Stomach smooth muscle (tissue), 2 donors: ENCODE measurements around the gene NSUN2.

Source experiments
- H3K27ac ChIP-seq: one replicate; pipeline ENCODE4 v1.7.0; 2013; ENCODE audit warnings: mild to moderate bottlenecking, low read length, inconsistent platforms
- H3K27me3 ChIP-seq, 2 donors: one replicate each; pipeline ENCODE4 v1.7.0; 2013; ENCODE audit warnings: low read length in 2 of 2; ENCODE audit not compliant: insufficient read depth in 2 of 2, control insufficient read depth in 1 of 2
- H3K36me3 ChIP-seq, 2 donors: one replicate each; pipeline ENCODE4 v1.7.0; 2013; ENCODE audit warnings: low read length in 2 of 2; ENCODE audit not compliant: control insufficient read depth in 2 of 2, insufficient read depth in 2 of 2
- H3K4me1 ChIP-seq: one replicate; pipeline ENCODE4 v1.7.0; 2013; ENCODE audit warnings: low read length; ENCODE audit not compliant: control insufficient read depth, insufficient read depth
- H3K4me3 ChIP-seq, 2 donors: one replicate each; pipeline ENCODE4 v1.7.0; 2013; ENCODE audit warnings: low read length in 2 of 2
- H3K9ac ChIP-seq, 2 donors: one replicate each; pipeline ENCODE4 v1.7.0; 2013; ENCODE audit warnings: low read length in 2 of 2, mild to moderate bottlenecking in 1 of 2
- H3K9me3 ChIP-seq, 2 donors: one replicate each; pipeline ENCODE4 v1.7.0; 2013; ENCODE audit warnings: low read length in 2 of 2; ENCODE audit not compliant: control insufficient read depth in 2 of 2
- donor health status: healthy.
- donor health status: Pancreatic carcinoma.

The NSUN2 gene

DNA sequence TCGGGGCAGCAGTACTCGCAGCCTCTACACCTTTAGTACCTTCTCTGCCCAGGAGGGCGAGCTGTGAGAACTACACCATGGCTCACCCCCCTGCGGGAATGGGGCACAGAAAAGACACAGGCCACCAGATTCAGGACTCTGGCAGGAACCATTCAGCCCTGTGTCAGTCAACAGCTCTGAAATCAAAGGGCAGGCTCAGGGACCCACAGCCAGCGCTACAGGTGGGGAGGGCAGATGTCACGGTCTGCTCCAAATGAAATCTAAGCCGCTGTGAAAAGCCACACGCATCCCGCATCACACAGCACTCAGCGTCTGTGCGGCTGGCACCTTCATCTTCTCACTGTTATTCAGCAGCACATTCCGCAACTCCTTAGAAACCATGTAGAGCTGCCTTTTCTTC lies 27.9 kb downstream of the NSUN2 start:
- H3K9me3 ChIP-seq, result no peaks in the 10 kb centered on the region
- H3K27ac ChIP-seq, result no peak overlapping the region
- no peaks in the 10 kb centered on the region for H3K27me3 ChIP-seq
- H3K4me1 ChIP-seq, result no peaks in the 10 kb centered on the region
- no peak overlapping the region for H3K9ac ChIP-seq
- H3K36me3 ChIP-seq, result peaks cover 63 to 72% of the 10 kb centered on the region in 2 donors
- no peak overlapping the region for H3K4me3 ChIP-seq

GRCh38 chr5:6604341-6604740 lies 28.5 kb downstream of the NSUN2 start:
- H3K9me3 ChIP-seq, result no peaks in the 10 kb centered on the region
- H3K4me1 ChIP-seq, result no peaks in the 10 kb centered on the region
- H3K4me3 ChIP-seq, result no peak overlapping the region
- no peaks in the 10 kb centered on the region for H3K27me3 ChIP-seq
- peaks cover 67 to 71% of the 10 kb centered on the region in 2 donors for H3K36me3 ChIP-seq
- no peak overlapping the region for H3K9ac ChIP-seq
- no peak overlapping the region for H3K27ac ChIP-seq

DNA sequence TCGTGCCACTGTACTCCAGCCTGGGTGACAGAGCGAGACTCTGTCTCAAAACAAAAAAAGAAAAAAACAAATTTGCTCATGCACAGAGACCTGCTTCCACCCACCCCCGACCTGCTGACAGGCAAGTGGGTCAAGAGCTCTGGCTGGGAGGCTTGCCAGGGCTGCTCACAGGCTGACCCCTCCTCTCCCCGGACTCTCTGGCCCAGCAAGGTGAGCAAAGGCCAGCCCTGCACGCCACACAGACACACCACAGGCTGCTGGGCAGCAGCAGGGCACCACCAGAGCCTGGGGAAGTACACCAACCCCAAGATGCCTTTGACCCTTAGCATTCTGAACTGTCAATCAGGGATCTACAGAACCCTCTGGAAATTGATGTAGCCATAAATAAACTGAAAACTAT lies 29.2 kb downstream of the NSUN2 start:
- Histone ChIP-seq H3K27me3 (no peaks in the 10 kb centered on the region), H3K9ac (no peak overlapping the region), H3K4me1 (peaks cover 1% of the 10 kb centered on the region), H3K36me3 (peaks cover 63 to 71% of the 10 kb centered on the region in 2 donors), H3K4me3 (no peak overlapping the region), H3K9me3 (no peaks in the 10 kb centered on the region), H3K27ac (no peak overlapping the region)

GRCh38 chr5:6602441-6602840 lies 30.4 kb downstream of the NSUN2 start:
- H3K36me3 ChIP-seq, result peaks cover 59 to 63% of the 10 kb centered on the region in 2 donors
- no peaks in the 10 kb centered on the region for H3K27me3 ChIP-seq
- H3K4me3 ChIP-seq, result no peak overlapping the region
- H3K9ac ChIP-seq, result no peak overlapping the region
- peaks cover 9% of the 10 kb centered on the region for H3K4me1 ChIP-seq
- H3K9me3 ChIP-seq, result no peaks in the 10 kb centered on the region
- H3K27ac ChIP-seq, result no peak overlapping the region

DNA sequence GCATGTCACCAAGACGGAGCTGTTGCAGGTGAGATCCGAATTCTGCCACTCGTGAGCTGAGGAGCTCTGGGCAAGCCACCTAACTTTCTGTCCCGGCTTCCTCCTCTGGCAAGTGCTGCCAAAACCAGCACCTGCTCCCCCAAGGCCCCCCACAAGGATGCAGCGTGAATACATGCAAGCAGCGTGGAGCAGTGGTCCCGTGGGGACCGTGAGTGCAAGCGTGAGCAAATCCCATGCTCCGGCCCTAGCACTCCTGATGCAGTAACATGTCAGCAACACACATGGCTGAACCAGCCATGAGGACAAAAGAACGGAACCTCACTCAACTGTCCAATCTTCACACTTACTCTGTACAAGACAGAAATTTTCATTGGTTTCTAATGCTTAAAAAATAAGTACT lies 31.0 kb downstream of the NSUN2 start:
- Histone ChIP-seq H3K9ac (no peak overlapping the region), H3K4me3 (no peak overlapping the region), H3K9me3 (no peaks in the 10 kb centered on the region), H3K4me1 (peaks cover 12% of the 10 kb centered on the region), H3K36me3 (peaks cover 55 to 57% of the 10 kb centered on the region in 2 donors), H3K27ac (no peak overlapping the region), H3K27me3 (no peaks in the 10 kb centered on the region)

DNA sequence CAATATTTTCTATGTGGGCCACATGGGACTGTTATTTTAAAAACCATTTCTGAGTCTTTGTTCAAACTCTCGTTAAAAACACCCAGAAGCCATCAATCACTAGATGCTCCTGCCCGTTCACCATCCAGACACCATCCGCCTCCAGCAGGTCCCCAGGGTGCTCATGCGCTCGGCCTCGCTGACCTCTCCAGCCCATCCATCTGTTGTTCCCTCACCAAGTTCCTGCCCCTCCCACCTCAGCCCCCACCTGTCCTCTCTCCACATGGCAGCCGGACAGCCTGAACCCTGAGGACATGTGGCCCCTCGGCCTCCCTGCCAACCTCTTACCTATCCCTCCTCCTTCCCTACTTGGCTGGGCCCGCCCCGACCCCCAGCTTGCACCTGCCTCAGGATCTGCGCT lies 31.6 kb downstream of the NSUN2 start:
- H3K4me3 ChIP-seq, result no peak overlapping the region
- H3K9me3 ChIP-seq, result no peaks in the 10 kb centered on the region
- no peak overlapping the region for H3K27ac ChIP-seq
- H3K9ac ChIP-seq, result no peak overlapping the region
- H3K4me1 ChIP-seq, result peaks cover 12% of the 10 kb centered on the region
- H3K36me3 ChIP-seq, result peaks cover 52 to 57% of the 10 kb centered on the region in 2 donors
- H3K27me3 ChIP-seq, result no peaks in the 10 kb centered on the region

DNA sequence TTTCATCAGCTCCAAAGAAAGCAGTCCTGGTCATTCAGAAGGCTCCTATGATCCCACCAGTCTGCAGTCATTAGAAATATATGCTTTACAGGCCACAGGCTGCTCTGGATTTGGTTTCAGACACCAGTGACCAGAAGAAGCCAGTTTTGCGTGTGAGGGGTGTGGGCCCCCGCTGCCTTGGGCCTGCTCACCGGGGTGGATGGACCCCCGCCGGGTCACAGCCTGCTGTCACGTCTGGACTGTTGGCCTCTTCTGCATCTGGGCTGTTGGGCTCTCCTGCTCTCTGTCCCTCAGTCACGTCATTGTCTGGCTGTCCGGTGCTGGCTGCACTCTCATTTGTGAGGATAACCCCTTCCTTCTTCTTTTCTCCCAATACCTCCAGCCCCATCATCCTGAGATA lies 33.1 kb downstream of the NSUN2 start:
- Histone ChIP-seq H3K27me3 (no peaks in the 10 kb centered on the region), H3K4me3 (no peak overlapping the region), H3K36me3 (peaks cover 44 to 50% of the 10 kb centered on the region in 2 donors), H3K4me1 (peaks cover 12% of the 10 kb centered on the region), H3K27ac (no peak overlapping the region), H3K9ac (no peak overlapping the region), H3K9me3 (no peaks in the 10 kb centered on the region)

- peaks cover 33 to 39% of the 10 kb centered on the region in 2 donors for H3K36me3 ChIP-seq
- no peaks in the 10 kb centered on the region for H3K27me3 ChIP-seq
- peak overlapping the region; percentile 74 for H3K27ac ChIP-seq
- H3K9me3 ChIP-seq, result no peaks in the 10 kb centered on the region
- H3K4me3 ChIP-seq, result peak overlapping the region in 1 of 2 donors; percentile 35
- peak overlapping the region in 1 of 2 donors; percentile 47 for H3K9ac ChIP-seq
- peaks cover 12% of the 10 kb centered on the region for H3K4me1 ChIP-seq
These were observed 34.4 kb downstream of the NSUN2 start for GRCh38 chr5:6598351-6598900.

GRCh38 chr5:6597557-6597956 lies 35.3 kb downstream of the NSUN2 start:
- no peak overlapping the region for H3K9ac ChIP-seq
- H3K4me3 ChIP-seq, result no peak overlapping the region
- no peaks in the 10 kb centered on the region for H3K9me3 ChIP-seq
- H3K27ac ChIP-seq, result peak overlapping the region; percentile 60
- peaks cover 12% of the 10 kb centered on the region for H3K4me1 ChIP-seq
- H3K27me3 ChIP-seq, result no peaks in the 10 kb centered on the region
- peaks cover 32 to 33% of the 10 kb centered on the region in 2 donors for H3K36me3 ChIP-seq

DNA sequence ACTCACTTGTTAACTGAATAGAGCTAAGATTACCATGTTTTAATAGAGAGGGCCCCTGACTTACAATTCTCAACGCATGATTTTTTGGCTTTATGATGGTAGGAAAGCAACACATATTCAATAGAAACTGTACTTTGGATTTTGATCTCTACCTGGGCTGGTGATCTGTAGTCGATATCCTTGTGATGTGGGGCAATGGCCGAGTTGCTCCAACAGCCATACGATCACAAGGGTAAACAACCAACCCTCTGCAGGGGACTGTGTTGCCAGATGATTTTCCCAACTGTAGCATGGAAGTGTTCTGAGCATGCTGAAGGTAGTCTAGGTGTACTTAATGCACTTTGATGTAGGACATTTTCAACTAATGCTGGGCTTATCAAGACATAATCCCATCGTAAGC lies 36.5 kb downstream of the NSUN2 start:
- peaks cover 21% of the 10 kb centered on the region in 2 donors for H3K36me3 ChIP-seq
- H3K27me3 ChIP-seq, result no peaks in the 10 kb centered on the region
- peaks cover 12% of the 10 kb centered on the region for H3K4me1 ChIP-seq
- H3K27ac ChIP-seq, result no peak overlapping the region
- H3K9me3 ChIP-seq, result no peaks in the 10 kb centered on the region
- H3K9ac ChIP-seq, result no peak overlapping the region
- H3K4me3 ChIP-seq, result no peak overlapping the region

- peaks cover 12% of the 10 kb centered on the region for H3K4me1 ChIP-seq
- H3K9ac ChIP-seq, result no peak overlapping the region
- H3K27me3 ChIP-seq, result no peaks in the 10 kb centered on the region
- peaks cover 15 to 18% of the 10 kb centered on the region in 2 donors for H3K36me3 ChIP-seq
- no peak overlapping the region for H3K4me3 ChIP-seq
- H3K27ac ChIP-seq, result no peak overlapping the region
- no peaks in the 10 kb centered on the region for H3K9me3 ChIP-seq
These were observed 37.4 kb downstream of the NSUN2 start for GRCh38 chr5:6595405-6595804.
